ENCODE data around the gene SARS2.

- TF ChIP-seq POLR2AphosphoS5 (IDR thresholded peaks at IDR 0.05): no peak
- TF ChIP-seq POLR2A (IDR thresholded peaks at IDR 0.05): no peak
- TF ChIP-seq CTCF (IDR thresholded peaks at IDR 0.05): no peak
Observed at GRCh38 chr19:38900743-38901190, 29.8 kb downstream of the SARS2 start.

Data from gastroesophageal sphincter (tissue), 3 donors.